Glomerular visceral epithelial cell (primary cell): ENCODE measurements around the gene SYTL1.
"Not testable (repeated sequence)": the region's sequence is repeated elsewhere in the genome, so short reads cannot be mapped to it uniquely, and the experiment has no call there.

Experiments used
- DNase-seq: peaks from one replicate; pipeline ENCODE4 v3.0.0-alpha.2; 2016; ENCODE audit errors: extremely low spot score

SYTL1 gene

GRCh38 chr1:27384797-27385196 lies 43.0 kb downstream of the SYTL1 start:
- DNase-seq: not testable (repeated sequence)

GRCh38 chr1:27388337-27389005 lies 46.6 kb downstream of the SYTL1 start:
- peak; percentile 63 for DNase-seq

GRCh38 chr1:27391511-27392095 lies 49.8 kb downstream of the SYTL1 start:
- DNase-seq: no peak

- peak; percentile 91 for DNase-seq
Observed at GRCh38 chr1:27392096-27392777, 50.4 kb downstream of the SYTL1 start, which contains the start of gene GPR3. Gene GPR3, plus strand, starts transcription at chr1:27392622. Its CDS starts 1,177 bp downstream, at chr1:27393799.

DNA sequence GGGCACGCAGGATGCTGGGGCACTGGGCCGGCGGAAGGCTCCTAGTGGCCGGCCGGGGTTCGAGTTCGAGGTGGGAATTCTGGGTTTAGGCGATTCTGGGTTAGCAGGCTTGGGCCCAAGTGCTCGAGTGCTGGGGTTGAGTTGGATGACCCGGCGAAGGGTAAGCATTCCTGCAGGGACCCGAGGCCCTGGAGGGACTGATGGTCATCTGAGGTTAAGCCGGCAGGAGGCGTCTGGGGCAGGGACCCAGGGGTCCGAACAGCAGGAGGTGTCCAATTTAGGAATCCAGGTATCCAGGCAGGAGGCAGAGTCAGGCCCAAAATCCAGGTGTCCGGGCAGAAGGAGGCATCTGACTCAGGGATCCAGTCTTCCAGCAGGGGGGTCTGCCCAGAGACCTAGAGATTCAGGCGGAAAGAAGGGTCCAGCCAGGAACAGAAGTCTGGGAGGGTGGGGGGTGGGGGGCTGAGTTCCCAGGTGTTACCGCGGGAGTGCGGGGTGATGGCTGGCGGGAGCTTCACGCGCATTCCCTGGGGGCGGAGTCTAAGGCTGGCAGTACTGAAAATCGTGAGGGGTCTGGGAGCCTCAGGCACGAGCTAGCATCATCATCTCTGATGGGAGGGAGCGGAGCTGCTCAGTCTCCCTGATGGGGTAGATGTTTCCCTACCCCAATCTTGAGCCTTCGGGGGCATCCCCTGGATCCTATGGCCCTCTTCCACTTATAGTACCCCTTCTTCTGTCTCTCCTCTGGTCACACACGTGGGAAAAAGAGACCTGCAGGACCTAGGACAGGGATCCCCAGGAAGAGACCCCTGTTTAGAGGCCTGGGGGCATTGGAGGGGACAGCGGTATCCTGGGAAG lies 51.2 kb downstream of the SYTL1 start:
- peak; percentile 25 for DNase-seq

GRCh38 chr1:27393641-27394281 lies 51.9 kb downstream of the SYTL1 start:
- DNase-seq: no peak

GRCh38 chr1:27394282-27394658 lies 52.4 kb downstream of the SYTL1 start:
- DNase-seq: no peak

GRCh38 chr1:27394925-27395324 lies 53.1 kb downstream of the SYTL1 start:
- DNase-seq: no peak

GRCh38 chr1:27395441-27396195 lies 53.8 kb downstream of the SYTL1 start:
- peak; percentile 74 for DNase-seq

GRCh38 chr1:27397110-27397509 lies 55.3 kb downstream of the SYTL1 start:
- DNase-seq: no peak

DNA sequence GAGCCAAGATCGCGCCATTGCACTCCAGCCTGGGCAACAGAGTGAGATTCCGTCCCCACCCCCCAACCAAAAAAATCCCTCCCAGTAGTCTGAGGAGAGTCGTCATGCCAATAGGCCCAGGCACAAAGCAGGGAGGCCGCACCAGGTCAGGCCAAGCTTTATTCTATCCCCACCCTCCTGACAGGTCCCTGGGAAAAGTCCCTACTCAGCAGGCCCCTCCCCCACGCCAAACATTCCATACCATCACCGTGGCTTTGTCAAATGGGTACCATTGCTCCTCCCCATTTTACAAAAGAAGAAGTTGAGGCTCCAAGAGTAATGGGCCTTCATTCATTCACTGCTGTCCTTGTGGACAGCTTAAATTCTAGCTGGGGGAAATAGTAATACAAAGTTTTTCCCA lies 55.9 kb downstream of the SYTL1 start:
- DNase-seq: no peak

DNA sequence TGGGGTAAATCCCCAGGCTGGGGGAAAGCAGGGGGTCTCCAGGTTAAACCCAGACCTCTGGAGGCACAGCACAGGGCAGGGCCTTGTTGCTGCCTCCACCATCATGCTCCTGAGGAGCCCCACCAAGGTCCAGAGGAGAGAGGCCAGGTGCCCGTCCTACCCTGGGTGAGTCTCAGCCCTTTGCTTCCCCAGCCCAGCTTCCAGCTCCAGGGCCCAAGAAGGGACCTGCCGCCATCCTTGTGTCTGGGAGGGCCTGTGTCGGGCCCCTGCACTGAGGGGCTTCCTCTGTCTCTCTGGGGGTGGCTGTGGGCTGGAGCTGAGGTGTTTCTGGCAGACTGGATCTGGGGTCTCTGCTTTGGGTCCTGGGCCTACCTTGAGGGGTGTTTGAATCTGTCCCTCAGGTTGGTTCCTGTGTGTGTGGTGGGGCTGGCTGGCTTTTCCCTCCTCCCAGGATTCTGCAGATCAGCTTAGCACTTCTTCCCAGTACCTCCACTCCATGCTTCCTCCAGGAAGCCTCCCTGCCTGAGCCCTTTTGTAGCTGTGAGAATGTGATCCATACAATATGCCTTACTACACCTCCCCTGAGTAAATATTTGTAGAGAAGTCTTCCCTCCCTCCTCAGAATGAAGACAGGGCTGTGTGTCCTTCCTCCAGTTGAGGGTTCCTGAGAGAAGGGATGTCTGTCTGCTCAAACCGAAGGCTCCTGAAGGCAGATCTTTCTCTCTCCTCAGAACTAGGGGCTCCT lies 56.8 kb downstream of the SYTL1 start:
- DNase-seq: no peak

GRCh38 chr1:27399251-27400025 lies 57.6 kb downstream of the SYTL1 start:
- DNase-seq: no peak

- no peak for DNase-seq
Observed at GRCh38 chr1:27400082-27400962, 58.5 kb downstream of the SYTL1 start.

DNA sequence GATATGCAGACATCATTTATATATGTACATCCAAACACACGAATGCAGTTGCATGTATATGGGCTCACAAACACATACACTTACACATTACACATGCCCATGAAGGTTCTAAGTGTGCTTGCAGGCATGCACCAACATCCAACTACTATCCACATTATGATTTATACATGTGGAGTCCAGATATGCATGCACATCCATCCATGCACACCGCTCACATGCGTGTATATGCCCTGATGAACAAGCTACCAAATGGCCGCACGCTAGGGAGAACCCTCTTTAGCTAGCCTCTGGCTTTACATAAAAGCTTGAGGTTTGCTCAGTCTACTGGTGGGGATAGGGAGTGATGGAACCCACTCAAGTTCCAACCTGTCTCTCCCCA lies 59.1 kb downstream of the SYTL1 start:
- no peak for DNase-seq

DNA sequence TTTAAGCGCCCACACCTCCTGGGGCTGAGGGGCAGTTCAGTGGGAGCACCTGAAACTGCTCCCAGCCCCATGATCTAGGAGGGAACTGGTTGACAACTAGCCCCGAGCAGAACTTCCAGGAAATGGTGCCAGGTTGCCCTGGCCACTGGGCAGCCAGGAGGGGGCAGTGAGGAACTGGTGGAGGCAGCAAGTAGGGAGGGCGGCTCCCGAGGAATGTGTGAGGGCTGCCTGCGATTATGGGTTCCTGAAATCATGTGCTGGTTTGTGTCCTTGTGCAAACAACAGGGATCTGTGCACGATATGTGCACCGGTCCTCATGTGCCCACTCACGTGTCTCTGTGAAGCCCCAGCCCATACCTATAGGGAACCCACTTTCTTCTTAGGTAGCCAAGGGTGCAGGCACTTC lies 60.5 kb downstream of the SYTL1 start:
- peak; percentile 40 for DNase-seq

DNA sequence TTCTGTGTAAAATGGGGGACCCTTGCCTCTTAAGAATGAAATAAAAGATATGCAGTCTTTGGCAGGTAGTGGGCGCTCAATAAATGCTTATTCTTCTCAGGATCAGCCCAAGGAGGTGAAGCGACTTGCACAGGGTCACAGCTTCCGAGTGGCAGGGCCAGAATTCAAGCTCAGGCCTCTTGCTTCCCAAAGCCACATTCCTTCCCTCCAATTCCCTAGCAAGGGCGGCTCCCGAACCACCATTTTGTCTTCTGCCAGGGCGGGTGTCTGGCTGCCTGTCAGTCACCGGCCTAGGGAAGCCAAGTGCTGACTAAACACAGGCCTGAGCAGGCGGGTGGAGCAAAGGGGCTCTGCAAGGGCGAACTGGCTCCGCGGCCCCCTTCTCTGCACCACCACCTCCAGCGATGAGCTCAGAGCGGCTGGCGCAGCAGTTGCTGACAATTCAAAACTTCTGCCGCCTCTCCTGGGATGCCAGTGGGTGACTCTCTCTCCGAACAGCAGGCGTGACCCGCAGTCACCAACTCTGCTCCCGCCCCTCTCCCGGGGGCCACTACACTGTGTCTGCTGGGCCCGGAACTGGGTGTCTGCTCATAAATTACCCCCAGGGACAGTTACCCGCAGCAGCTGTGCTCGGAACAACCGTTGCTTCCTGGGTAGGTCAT lies 61.4 kb downstream of the SYTL1 start:
- no peak for DNase-seq
